ENCODE results near the gene MED19. TPM values are rescaled to one million over a fixed set of nuclear protein-coding genes. Genes with fewer than 3 reads are reported as not detected.

The MED19 gene
- total RNA-seq, 1 experiment from 2014 or later = 17.6 TPM

DNA sequence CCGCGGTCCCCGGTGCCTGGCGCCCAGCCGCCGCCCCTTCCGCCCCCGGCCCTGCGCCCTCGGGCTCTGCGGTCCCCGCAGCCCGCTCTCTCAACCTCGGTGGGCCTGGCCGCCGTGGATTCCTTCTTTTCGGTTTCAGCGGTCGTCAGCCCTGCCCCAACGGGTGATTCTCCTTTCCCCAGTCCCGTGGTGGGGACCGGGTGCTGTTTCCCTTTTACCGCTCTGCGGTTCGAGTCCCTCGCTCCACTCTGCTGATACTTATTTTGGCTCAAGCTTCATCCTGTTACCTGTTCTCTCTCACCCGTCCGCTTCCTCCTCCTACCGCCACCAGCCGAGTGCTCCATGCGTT, 43.6 kb downstream of the MED19 start:
- Histone ChIP-seq H3T11ph (ENCODE audit: low read length) (no peak overlapping the region), H2AK5ac (ENCODE audit: insufficient read length, low read length) (no peak overlapping the region), H3K27ac (ENCODE audit: insufficient read length, low read depth, low read length) (peak overlapping the region; percentile 93), H2BK120ac (ENCODE audit: low read depth, low read length, poor library complexity, severe bottlenecking) (no peak overlapping the region), H4K20me1 (ENCODE audit: control insufficient read depth, insufficient read depth, insufficient read length) (no peaks in the 10 kb centered on the region), H3K9me3 (ENCODE audit: control insufficient read depth, low read depth, low read length) (no peaks in the 10 kb centered on the region), H2BK15ac (ENCODE audit: low read depth, low read length) (no peak overlapping the region), H3K27me3 (ENCODE audit: insufficient read depth, low read length) (no peaks in the 10 kb centered on the region), H2BK5ac (ENCODE audit: insufficient read length, low read length) (no peak overlapping the region), H3K23me2 (ENCODE audit: insufficient read length, low read depth, low read length, poor library complexity, severe bottlenecking) (peaks cover 6% of the 10 kb centered on the region), H3K4me1 (ENCODE audit: insufficient read depth, low read length) (no peaks in the 10 kb centered on the region), H2AFZ (ENCODE audit: low read length) (no peak overlapping the region), H3K56ac (ENCODE audit: insufficient read length, low read depth, low read length) (no peak overlapping the region), H4K91ac (ENCODE audit: insufficient read length, low read depth, low read length) (no peak overlapping the region), H2BK20ac (ENCODE audit: low read depth, low read length, poor library complexity, severe bottlenecking) (no peak overlapping the region), H3K79me1 (ENCODE audit: insufficient read depth, low read depth, low read length, poor library complexity, severe bottlenecking) (peaks cover 4% of the 10 kb centered on the region), H3K23ac (ENCODE audit: insufficient read length, low read depth, low read length) (no peak overlapping the region), H3K14ac (ENCODE audit: insufficient read depth, low read length) (peak overlapping the region; percentile 74), H3K4ac (ENCODE audit: low read depth, low read length) (no peak overlapping the region), H4K5ac (ENCODE audit: insufficient read length, low read depth, low read length) (no peak overlapping the region), H2BK12ac (ENCODE audit: insufficient read length, low read depth, low read length) (no peak overlapping the region), H4K8ac (replicated peaks; ENCODE audit: insufficient read length, low read depth, low read length) (no peak overlapping the region), H3K18ac (ENCODE audit: insufficient read length, low read depth, low read length) (peak overlapping the region; percentile 67), H3K4me2 (ENCODE audit: insufficient read depth, insufficient read length, low read length) (peak overlapping the region; percentile 70), H3K9ac (ENCODE audit: extremely low read depth, insufficient read length, low read length) (peak overlapping the region; percentile 64), H3K79me2 (ENCODE audit: insufficient read depth, low read length) (peaks cover 9% of the 10 kb centered on the region; the same call in 1 of the 2 replicates)
- no peaks in the 10 kb centered on the region for H3K27me3 Mint-ChIP-seq (ENCODE audit: low read depth)
- DNase-seq = no peak
- peak overlapping the region; percentile 91 to 95 for H3K4me3 Mint-ChIP-seq
- H3K4me1 Mint-ChIP-seq = peaks cover 19 to 24% of the 10 kb centered on the region in 2 experiments
- peaks cover 0 to 3% of the 10 kb centered on the region in 2 experiments; a peak in 3 of 5 replicates for H3K9me3 Mint-ChIP-seq
- TF ChIP-seq, protein P1, sequence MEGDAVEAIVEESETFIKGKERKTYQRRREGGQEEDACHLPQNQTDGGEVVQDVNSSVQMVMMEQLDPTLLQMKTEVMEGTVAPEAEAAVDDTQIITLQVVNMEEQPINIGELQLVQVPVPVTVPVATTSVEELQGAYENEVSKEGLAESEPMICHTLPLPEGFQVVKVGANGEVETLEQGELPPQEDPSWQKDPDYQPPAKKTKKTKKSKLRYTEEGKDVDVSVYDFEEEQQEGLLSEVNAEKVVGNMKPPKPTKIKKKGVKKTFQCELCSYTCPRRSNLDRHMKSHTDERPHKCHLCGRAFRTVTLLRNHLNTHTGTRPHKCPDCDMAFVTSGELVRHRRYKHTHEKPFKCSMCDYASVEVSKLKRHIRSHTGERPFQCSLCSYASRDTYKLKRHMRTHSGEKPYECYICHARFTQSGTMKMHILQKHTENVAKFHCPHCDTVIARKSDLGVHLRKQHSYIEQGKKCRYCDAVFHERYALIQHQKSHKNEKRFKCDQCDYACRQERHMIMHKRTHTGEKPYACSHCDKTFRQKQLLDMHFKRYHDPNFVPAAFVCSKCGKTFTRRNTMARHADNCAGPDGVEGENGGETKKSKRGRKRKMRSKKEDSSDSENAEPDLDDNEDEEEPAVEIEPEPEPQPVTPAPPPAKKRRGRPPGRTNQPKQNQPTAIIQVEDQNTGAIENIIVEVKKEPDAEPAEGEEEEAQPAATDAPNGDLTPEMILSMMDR (conservative IDR thresholded peaks at IDR 0.05) = no peak
- H3K27ac Mint-ChIP-seq = peak overlapping the region; percentile 86 to 97 (median 96)
- peaks cover 14 to 23% (median 20%) of the 10 kb centered on the region in 3 experiments for H3K36me3 Mint-ChIP-seq (ENCODE audit: insufficient read depth in 1 of 3, low read depth in 3 of 3)
- WGBS (ENCODE audit: extremely low coverage, insufficient read length, low lambda C conversion rate) = no CpG with 5 or more reads among the region's 31 CpGs
